Measurements from ENCODE around the gene RNF150.

DNA sequence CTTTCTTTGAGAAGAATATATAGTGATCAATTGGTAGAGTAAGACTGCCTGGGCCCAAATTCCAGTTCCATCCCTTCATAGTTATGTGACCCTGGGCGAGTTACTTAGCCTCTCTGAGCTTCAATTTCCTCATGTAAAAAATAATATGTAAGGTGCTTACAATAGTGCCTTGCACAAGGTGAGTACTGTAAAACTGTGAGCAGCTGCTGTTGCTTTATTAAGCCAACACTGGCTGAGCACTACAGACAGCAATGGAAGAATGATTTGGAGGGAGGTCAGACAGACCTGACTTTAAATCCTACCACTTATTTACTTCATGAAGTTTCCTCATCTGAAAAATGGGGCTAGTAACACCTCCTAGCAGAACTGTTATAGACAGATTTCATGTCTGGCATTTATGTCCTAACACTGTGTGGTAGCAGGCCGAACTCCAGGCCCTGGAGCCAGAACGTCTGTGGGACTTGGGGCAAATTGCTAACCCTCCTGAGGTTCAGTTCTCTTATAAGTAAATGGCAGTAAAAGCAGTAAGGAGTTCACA, 53.8 kb downstream of the RNF150 start:
- TF ChIP-seq, protein P1, sequence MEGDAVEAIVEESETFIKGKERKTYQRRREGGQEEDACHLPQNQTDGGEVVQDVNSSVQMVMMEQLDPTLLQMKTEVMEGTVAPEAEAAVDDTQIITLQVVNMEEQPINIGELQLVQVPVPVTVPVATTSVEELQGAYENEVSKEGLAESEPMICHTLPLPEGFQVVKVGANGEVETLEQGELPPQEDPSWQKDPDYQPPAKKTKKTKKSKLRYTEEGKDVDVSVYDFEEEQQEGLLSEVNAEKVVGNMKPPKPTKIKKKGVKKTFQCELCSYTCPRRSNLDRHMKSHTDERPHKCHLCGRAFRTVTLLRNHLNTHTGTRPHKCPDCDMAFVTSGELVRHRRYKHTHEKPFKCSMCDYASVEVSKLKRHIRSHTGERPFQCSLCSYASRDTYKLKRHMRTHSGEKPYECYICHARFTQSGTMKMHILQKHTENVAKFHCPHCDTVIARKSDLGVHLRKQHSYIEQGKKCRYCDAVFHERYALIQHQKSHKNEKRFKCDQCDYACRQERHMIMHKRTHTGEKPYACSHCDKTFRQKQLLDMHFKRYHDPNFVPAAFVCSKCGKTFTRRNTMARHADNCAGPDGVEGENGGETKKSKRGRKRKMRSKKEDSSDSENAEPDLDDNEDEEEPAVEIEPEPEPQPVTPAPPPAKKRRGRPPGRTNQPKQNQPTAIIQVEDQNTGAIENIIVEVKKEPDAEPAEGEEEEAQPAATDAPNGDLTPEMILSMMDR (IDR thresholded peaks at IDR 0.05), result no peak
- no peak for TF ChIP-seq POLR2A (IDR thresholded peaks at IDR 0.05)

Measured in thyroid gland (tissue), 4 donors.